GM19468 (cell line): ENCODE data around the gene ZFPM1.

Experiments
- ATAC-seq: cut with Tn5 transposase; IDR thresholded peaks from one replicate; pipeline ENCODE4 v1.9.1; 2021; ENCODE audit warnings: mild to moderate bottlenecking, moderate library complexity, moderate number of reproducible peaks; ENCODE audit not compliant: unreplicated experiment; ENCODE audit errors: extremely low read depth

ZFPM1 gene

GRCh38 chr16:88577166-88577565, 124.1 kb downstream of the ZFPM1 start:
- no peak for ATAC-seq

- no peak for ATAC-seq
Observed at GRCh38 chr16:88578446-88579313, 125.6 kb downstream of the ZFPM1 start.

GRCh38 chr16:88580371-88580770, 127.3 kb downstream of the ZFPM1 start:
- ATAC-seq: no peak

GRCh38 chr16:88581033-88581432, 128.0 kb downstream of the ZFPM1 start:
- ATAC-seq: no peak

GRCh38 chr16:88582912-88583575, 130.0 kb downstream of the ZFPM1 start:
- no peak for ATAC-seq

- ATAC-seq: no peak
Observed at GRCh38 chr16:88584676-88585075, 131.6 kb downstream of the ZFPM1 start.

GRCh38 chr16:88585269-88585668, 132.2 kb downstream of the ZFPM1 start:
- no peak for ATAC-seq

GRCh38 chr16:88585927-88586581, 133.0 kb downstream of the ZFPM1 start:
- no peak for ATAC-seq
